Kidney (tissue), 14 donors: ENCODE data around the gene TIE1. TPM values are rescaled to one million over a fixed set of nuclear protein-coding genes. Genes with fewer than 3 reads are reported as not detected.

Experiments
- DNase-seq, 5 donors: peaks; one replicate each; pipeline ENCODE4 v3.0.0-alpha.2; 2013 to 2020
- FAIRE-seq: peaks from 2 replicates; lab custom pipeline; 2012; peaks lifted over from hg19 to GRCh38; lab: Jason Lieb, UNC
- H3K27ac ChIP-seq, 2 donors: one replicate each; pipeline ENCODE4 v1.7.0; 2013; ENCODE audit warnings: low read depth in 2 of 2, low read length in 2 of 2, inconsistent platforms in 1 of 2
- H3K27me3 ChIP-seq: one replicate; pipeline ENCODE4 v1.7.1; 2013; ENCODE audit warnings: low read length, inconsistent platforms; ENCODE audit not compliant: control insufficient read depth, insufficient read depth
- H3K36me3 ChIP-seq, 3 donors: one replicate each; pipeline versions ENCODE4 v1.7.0 to v1.7.1; 2013; ENCODE audit warnings: low read length in 3 of 3, control low read depth in 1 of 3, inconsistent platforms in 1 of 3; ENCODE audit not compliant: insufficient read depth in 3 of 3, control insufficient read depth in 2 of 3
- H3K4me1 ChIP-seq, 3 donors: one replicate each; pipeline versions ENCODE4 v1.7.0 to v1.7.1; 2013; ENCODE audit warnings: low read length in 3 of 3, inconsistent platforms in 1 of 3, low read depth in 1 of 3; ENCODE audit not compliant: control insufficient read depth in 2 of 3, insufficient read depth in 2 of 3
- H3K4me3 ChIP-seq, 3 donors: one replicate each; pipeline versions ENCODE4 v1.7.0 to v1.8.1; 2013; ENCODE audit warnings: low read length in 3 of 3, control low read depth in 1 of 3, inconsistent platforms in 1 of 3
- H3K9ac ChIP-seq, 3 donors: one replicate each; pipeline versions ENCODE4 v1.7.0 to v1.7.1; 2013; ENCODE audit warnings: low read length in 3 of 3, control low read depth in 1 of 3, inconsistent platforms in 1 of 3
- H3K9me3 ChIP-seq, 3 donors: one replicate each; pipeline versions ENCODE4 v1.7.0 to v1.7.1; 2013; ENCODE audit warnings: low read length in 3 of 3, control low read depth in 1 of 3, inconsistent platforms in 1 of 3; ENCODE audit not compliant: control insufficient read depth in 2 of 3, insufficient read depth in 1 of 3
- CTCF ChIP-seq: IDR thresholded peaks from 3 replicates; pipeline ENCODE4 v1.5.1; 2012; ENCODE audit warnings: mild to moderate bottlenecking, moderate library complexity, borderline replicate concordance; ENCODE audit not compliant: insufficient read depth; ENCODE audit errors: extremely low read depth
- intact Hi-C: fragments of 100-400 bp; cut with DNase I; formaldehyde crosslinking; loops from one replicate; pipeline ENCODE4 v1.11.1; 2022
- polyA plus RNA-seq: library from polyadenylated mRNA; stranded (reverse); fragments of 350-450 nt; fragmentation: Illumina TruSeq; extraction: RNeasy Lipid Tissue Mini Kit (QIAGEN cat#74804); gene quantifications from one replicate; pipeline ENCODE4 v1.2.3, GENCODE V29; 2014; ENCODE audit warnings: low read depth, low replicate concordance; ENCODE audit not compliant: insufficient read depth
- total RNA-seq: library from RNA; stranded (reverse); fragmentation: NEBNext Ultra II Directional; extraction: Animal tissue kit (Norgen Biotek cat#: 25700); gene quantifications from one replicate; pipeline ENCODE4 v1.2.1, GENCODE V29; 2021
- donor health status: control.
- donor health status: control.
- donor health status: control.
- donor health status: control.
- donor health status: control.
- donor health status: DM: yes; HTN: yes; CAD: no.
- donor health status: Normal renal cell carcinoma (clear cell type).

The TIE1 gene
- total and polyA plus RNA-seq, 2 donors from 2014 or later = 15.0 to 46.3 TPM

DNA sequence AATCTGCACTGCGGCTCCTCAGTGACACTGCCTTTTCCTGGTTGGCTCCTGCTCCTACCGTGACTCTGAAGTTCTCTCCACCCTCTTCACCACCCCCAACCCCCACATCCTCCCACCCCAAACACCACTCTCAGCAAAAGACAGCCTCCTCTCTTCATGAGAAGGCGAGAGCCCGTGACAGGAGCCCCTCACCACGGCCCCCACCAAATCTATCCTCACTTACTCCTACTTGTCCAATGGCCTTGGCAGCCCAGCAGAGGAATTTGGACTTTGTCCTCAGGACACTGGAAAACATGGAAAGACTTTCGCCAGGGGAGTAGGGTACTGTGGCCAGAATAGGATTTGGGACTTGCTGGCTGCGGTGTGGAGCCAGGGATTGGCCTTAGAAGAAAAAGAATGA lies 24.1 kb upstream of the TIE1 start:
- no peak for TF ChIP-seq CTCF
- H3K4me3 ChIP-seq = no peak overlapping the region
- peak overlapping the region in 1 of 2 donors; percentile 60 for H3K27ac ChIP-seq
- H3K27me3 ChIP-seq = no peaks in the 10 kb centered on the region
- intact Hi-C loops = no loop called here
- no peaks in the 10 kb centered on the region for H3K36me3 ChIP-seq
- H3K9me3 ChIP-seq = no peaks in the 10 kb centered on the region
- DNase-seq = peak in 4 of 5 donors; percentile 63 to 82 (median 64)
- H3K4me1 ChIP-seq = peaks cover 0 to 20% (median 20%) of the 10 kb centered on the region in 3 donors
- FAIRE-seq = no peak
- H3K9ac ChIP-seq = no peak overlapping the region

DNA sequence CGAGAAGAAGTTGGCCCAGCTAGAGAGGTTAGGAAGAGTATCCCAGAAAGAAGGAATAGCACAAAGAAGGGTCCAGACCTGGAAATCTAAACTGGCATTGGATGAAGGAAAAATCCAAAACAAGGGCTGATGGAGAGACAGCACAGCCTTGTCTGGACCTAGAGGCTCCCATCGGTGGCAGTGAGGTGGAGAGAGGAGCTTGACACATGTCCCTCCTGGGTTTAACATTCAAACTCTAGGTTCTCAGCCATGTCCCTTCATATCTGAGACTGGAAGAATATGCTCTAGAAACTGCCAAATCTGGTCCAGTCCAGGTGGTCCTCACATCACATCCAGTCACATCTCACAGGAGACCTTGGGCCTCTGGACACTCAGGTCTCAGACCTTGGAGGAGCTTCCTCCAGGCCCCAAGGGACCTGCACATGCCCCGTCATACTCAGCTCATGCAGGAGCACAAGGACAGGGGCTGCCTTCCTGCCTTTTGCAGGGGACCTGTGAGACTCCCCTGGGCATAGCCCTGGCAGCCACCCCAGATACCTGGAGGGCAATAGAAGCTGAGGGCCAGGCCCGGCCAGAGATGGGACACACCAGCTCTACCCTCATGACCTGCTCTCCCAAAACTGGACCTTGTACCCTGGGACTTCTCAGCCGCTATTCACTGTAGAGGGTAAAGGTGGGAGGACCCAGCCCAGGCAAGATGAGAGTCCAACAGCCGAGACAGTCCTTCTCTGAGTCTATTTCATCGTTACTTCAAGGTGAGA lies 23.5 kb upstream of the TIE1 start:
- intact Hi-C loops = no loop called here
- FAIRE-seq = no peak
- Histone ChIP-seq H3K36me3 (no peaks in the 10 kb centered on the region), H3K4me3 (no peak overlapping the region), H3K9ac (no peak overlapping the region), H3K9me3 (no peaks in the 10 kb centered on the region), H3K27me3 (no peaks in the 10 kb centered on the region), H3K4me1 (peaks cover 0 to 20% (median 18%) of the 10 kb centered on the region in 3 donors), H3K27ac (no peak overlapping the region)
- TF ChIP-seq CTCF = no peak
- DNase-seq = peak in 1 of 5 donors; percentile 32

- intact Hi-C loops = no loop called here
- no peaks in the 10 kb centered on the region for H3K36me3 ChIP-seq
- peak overlapping the region in 1 of 2 donors; percentile 69 for H3K27ac ChIP-seq
- no peak overlapping the region for H3K9ac ChIP-seq
- DNase-seq (peak in 1 of 5 donors; percentile 55), FAIRE-seq (no peak)
- no peak for TF ChIP-seq CTCF
- H3K27me3 ChIP-seq = no peaks in the 10 kb centered on the region
- H3K9me3 ChIP-seq = no peaks in the 10 kb centered on the region
- H3K4me1 ChIP-seq = peaks cover 0 to 24% (median 19%) of the 10 kb centered on the region in 3 donors
- H3K4me3 ChIP-seq = no peak overlapping the region
Observed at GRCh38 chr1:43279161-43279560, 21.6 kb upstream of the TIE1 start.
